WERI-Rb-1 (cell line): ENCODE results near the gene PPP2R1B.

ENCODE experiments used
- DNase-seq: peaks from one replicate; pipeline ENCODE4 v3.0.0-alpha.2; 2020
- H3K27ac ChIP-seq: fragments of 250-450 bp; sonication (Bioruptor Pico); 2 replicates; pipeline ENCODE4 v1.5.1; 2020; ENCODE audit warnings: mild to moderate bottlenecking, moderate library complexity
- H3K27me3 ChIP-seq: fragments of 250-450 bp; sonication (Bioruptor Pico); 2 replicates; pipeline ENCODE4 v1.5.1; 2021; ENCODE audit warnings: mild to moderate bottlenecking, low read depth, moderate library complexity; ENCODE audit not compliant: insufficient read depth, severe bottlenecking
- H3K36me3 ChIP-seq: fragments of 250-450 bp; sonication (Bioruptor Pico); 2 replicates; pipeline ENCODE4 v1.5.1; 2020; ENCODE audit warnings: mild to moderate bottlenecking, moderate library complexity
- H3K4me3 ChIP-seq: 2 replicates; pipeline ENCODE4 v1.5.1; 2011; ENCODE audit warnings: low read depth, mild to moderate bottlenecking, control low read depth, low read length
- H3K9me3 ChIP-seq: fragments of 250-450 bp; sonication (Bioruptor Pico); 2 replicates; pipeline ENCODE4 v1.5.1; 2021; ENCODE audit warnings: mild to moderate bottlenecking, moderate library complexity; ENCODE audit not compliant: severe bottlenecking
- TF ChIP-seq, protein P1 (sequence below): IDR thresholded peaks from 2 replicates; pipeline ENCODE4 v1.5.1; 2011; ENCODE audit warnings: low read depth, mild to moderate bottlenecking, control low read depth, inconsistent platforms, low read length

PPP2R1B gene

DNA sequence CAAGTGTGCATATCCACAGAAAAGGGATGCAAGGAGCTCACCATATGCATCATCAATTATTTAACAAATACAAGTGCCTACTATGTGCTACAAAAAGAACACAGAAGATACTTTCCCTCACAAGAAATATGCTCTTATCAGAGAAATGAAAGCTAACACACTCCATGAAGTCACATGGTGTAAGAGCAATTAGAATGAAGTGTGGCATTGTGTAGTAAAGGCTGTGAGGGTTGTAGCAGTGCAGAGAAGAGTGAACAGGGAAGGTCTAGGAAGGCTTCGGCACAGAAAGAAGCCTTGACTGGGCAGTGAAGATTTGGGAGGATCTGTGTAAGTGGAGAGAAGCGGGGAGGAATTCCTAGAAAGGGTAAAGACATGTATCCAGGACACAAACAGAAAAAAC is 22.5 kb downstream of the PPP2R1B start:
- no peak for DNase-seq
- TF ChIP-seq, protein P1, sequence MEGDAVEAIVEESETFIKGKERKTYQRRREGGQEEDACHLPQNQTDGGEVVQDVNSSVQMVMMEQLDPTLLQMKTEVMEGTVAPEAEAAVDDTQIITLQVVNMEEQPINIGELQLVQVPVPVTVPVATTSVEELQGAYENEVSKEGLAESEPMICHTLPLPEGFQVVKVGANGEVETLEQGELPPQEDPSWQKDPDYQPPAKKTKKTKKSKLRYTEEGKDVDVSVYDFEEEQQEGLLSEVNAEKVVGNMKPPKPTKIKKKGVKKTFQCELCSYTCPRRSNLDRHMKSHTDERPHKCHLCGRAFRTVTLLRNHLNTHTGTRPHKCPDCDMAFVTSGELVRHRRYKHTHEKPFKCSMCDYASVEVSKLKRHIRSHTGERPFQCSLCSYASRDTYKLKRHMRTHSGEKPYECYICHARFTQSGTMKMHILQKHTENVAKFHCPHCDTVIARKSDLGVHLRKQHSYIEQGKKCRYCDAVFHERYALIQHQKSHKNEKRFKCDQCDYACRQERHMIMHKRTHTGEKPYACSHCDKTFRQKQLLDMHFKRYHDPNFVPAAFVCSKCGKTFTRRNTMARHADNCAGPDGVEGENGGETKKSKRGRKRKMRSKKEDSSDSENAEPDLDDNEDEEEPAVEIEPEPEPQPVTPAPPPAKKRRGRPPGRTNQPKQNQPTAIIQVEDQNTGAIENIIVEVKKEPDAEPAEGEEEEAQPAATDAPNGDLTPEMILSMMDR: no peak
- Histone ChIP-seq H3K36me3 (peaks cover 60% of the 10 kb centered on the region), H3K27ac (no peak overlapping the region), H3K9me3 (no peaks in the 10 kb centered on the region), H3K27me3 (no peaks in the 10 kb centered on the region), H3K4me3 (no peak overlapping the region)

DNA sequence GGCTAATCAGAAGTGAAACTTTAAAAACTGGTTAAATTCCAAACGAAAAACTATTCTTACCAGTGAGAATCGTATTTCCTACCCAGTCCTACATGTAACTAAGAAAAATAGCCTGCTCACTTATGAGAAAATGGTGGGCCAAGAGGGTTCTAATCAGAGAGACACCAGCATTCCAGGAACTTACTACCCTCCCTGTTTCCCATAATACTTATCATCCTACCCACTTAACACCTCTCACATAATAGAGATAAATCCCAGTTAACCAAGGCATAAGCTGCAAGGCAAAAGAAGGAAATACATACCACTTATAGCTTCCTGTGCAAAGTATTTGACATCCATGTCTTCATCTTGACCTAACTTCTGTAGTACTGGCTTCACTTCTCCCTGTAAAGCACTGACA is 24.4 kb downstream of the PPP2R1B start:
- H3K27ac ChIP-seq: no peak overlapping the region
- H3K27me3 ChIP-seq: no peaks in the 10 kb centered on the region
- DNase-seq: no peak
- no peak overlapping the region for H3K4me3 ChIP-seq
- H3K9me3 ChIP-seq: no peaks in the 10 kb centered on the region
- TF ChIP-seq, protein P1: no peak
- peaks cover 53% of the 10 kb centered on the region for H3K36me3 ChIP-seq

DNA sequence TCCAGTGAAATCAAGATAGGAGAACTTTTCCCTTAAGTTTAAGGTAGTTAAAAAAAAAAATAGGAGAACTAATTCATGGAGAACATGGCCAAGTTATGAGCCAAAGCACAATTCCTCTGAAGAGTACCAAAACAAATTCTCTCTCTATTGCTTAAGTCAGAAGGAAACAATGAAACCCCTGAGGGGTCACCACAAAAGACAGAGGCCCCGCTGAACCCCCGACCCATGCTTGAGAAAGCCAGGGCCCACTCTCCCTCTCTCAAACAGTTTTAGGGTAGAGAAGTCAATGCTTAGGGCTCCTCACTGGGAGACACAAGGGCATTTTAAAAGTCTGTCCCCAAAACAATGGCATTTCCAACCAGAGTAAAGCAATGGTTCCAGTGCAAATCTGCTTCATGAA is 26.9 kb downstream of the PPP2R1B start:
- Histone ChIP-seq H3K9me3 (no peaks in the 10 kb centered on the region), H3K4me3 (no peak overlapping the region), H3K36me3 (peaks cover 38% of the 10 kb centered on the region), H3K27ac (no peak overlapping the region), H3K27me3 (no peaks in the 10 kb centered on the region)
- TF ChIP-seq, protein P1: no peak
- no peak for DNase-seq

DNA sequence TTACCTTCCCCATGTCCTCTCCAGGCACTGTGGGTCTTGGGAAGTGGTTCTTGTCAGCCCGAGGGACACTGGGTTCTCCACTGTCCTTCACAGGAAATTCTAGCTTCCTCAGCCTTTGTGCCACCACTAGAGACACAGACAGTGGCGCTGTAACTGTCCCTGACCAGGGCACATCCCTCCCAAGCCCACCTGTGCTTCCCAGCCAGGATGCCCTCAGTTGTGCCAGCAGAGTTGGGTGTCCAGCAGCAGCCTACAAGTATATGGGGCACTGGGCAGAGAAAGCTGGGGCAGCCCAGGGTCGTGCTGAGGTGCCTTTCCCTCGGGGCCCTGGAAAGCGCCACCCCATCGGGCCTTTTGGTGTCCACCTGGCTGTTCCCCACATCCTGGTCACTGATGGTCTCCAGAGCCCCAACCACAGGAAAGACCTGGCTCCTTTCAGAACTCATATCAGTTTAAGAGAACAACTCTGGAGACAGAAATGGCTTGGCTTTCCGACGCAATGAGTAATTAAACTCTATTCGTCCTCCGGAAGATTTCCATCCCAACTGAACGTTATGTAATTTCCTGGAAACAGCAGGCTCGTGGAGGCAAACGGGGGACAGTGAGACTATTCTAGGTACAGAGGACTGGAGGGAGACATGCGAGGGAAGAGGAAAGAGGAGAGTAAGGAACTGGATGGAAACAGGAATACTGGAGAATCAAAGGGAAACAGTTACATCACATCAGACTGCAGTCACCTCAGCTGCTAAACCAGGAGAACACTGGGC is 28.6 kb downstream of the PPP2R1B start:
- Histone ChIP-seq H3K4me3 (no peak overlapping the region), H3K27ac (no peak overlapping the region), H3K9me3 (no peaks in the 10 kb centered on the region), H3K27me3 (no peaks in the 10 kb centered on the region), H3K36me3 (peaks cover 29% of the 10 kb centered on the region)
- TF ChIP-seq, protein P1: no peak
- no peak for DNase-seq

DNA sequence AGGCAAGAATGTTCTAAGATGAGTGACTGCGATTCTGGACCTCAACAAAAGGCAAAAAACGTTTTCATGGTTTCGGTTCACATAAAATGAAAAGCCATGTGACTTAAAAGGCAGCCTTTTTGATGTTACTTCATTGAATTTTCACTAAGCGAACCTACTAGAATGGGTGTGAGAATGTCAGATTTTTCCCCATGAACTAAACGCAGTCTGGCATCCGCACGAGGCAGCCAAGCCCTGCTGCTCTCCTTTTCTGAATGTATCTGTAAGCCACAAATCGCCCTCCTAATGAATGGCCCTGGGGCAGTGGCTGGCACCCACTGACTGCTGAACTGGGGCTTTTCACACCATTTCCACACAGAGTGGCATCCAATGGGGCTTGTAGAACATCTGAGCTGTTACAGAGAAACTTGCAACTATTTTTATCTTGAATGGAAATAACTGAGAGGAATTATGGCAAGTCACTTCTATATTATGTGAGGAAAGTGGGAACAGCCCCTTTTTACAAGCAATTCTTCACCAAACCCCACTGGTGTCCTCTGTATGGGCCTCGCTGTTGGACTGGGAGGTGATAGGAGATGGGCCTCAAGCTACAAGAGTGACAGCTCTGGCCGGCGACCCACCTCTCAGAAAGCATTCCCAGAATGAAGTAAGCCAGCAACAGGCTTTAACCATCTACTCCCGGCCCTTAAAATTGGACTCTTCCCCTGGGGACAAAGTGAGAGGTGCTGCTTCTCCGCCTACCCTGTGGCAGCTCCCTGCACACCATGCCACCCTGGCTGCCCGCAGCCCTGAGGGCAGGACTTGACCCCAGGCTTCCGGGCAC is 29.4 kb downstream of the PPP2R1B start:
- Histone ChIP-seq H3K27ac (no peak overlapping the region), H3K4me3 (no peak overlapping the region), H3K27me3 (no peaks in the 10 kb centered on the region), H3K36me3 (peaks cover 22% of the 10 kb centered on the region), H3K9me3 (no peaks in the 10 kb centered on the region)
- no peak for DNase-seq
- TF ChIP-seq, protein P1: no peak
